HCT116 (cell line): ENCODE measurements around the gene ERC2. TPM values are rescaled to one million over a fixed set of nuclear protein-coding genes. Genes with fewer than 3 reads are reported as not detected.

Experiments used
- ATAC-seq: fragments of 200-7000 bp; cut with Tn5 transposase; 2 replicates; pipeline ENCODE4 v1.9.1; 2020; ENCODE audit warnings: mild to moderate bottlenecking, moderate library complexity
- BruUV-seq: library from RNA; stranded (reverse); fragments of 400-500 nt; replicated peaks from 2 replicates; lab custom pipeline; 2021; lab: Mats Ljungman, UMichigan
- CTCF ChIA-PET: fragments of 300-600 bp; sonication (Branson Sonifier 250); formaldehyde crosslinking; loops from one replicate; lab custom pipeline; 2021; ENCODE audit warnings: antibody characterized with exemption; lab: Charles Lee
- POLR2A ChIA-PET: fragments of 300-600, 350-600 bp; sonication (Branson Sonifier 250); formaldehyde crosslinking; loops from one replicate; lab custom pipeline; 2021; ENCODE audit warnings: antibody characterized with exemption; lab: Charles Lee
- RAD21 ChIA-PET, 2 experiments: fragments of 300-600 bp; sonication (Branson Sonifier 250); formaldehyde crosslinking; loops; one replicate each; lab custom pipeline; 2023; ENCODE audit warnings: low total read pairs in 2 of 2; ENCODE audit not compliant: uncharacterized antibody in 2 of 2, unreplicated experiment in 2 of 2, low non-redundant PET in 1 of 2; lab: Charles Lee
- DNase-seq: peaks from one replicate; pipeline ENCODE4 v3.0.0-alpha.2; 2010; ENCODE audit warnings: low read depth, low spot score
- H2AFZ ChIP-seq: fragments of 200-600 bp; shearing (Covaris generic), sonication (generic); 2 replicates; pipeline ENCODE4 v1.6.1; 2017; ENCODE audit warnings: low read depth, mixed run types, mixed read lengths, antibody characterized with exemption, low read length; ENCODE audit not compliant: poor library complexity, severe bottlenecking
- H3K27ac ChIP-seq: 2 replicates; pipeline ENCODE4 v1.5.1; 2012; ENCODE audit warnings: low read depth, low read length
- H3K27me3 ChIP-seq: fragments of 200-600 bp; sonication (generic); 2 replicates; pipeline ENCODE4 v1.6.1; 2016; ENCODE audit warnings: mixed run types, low read length, mixed read lengths; ENCODE audit not compliant: insufficient read depth
- H3K36me3 ChIP-seq, 2 experiments: fragments of 200-500 bp in 1 of 2; fragments of 200-600 bp in 1 of 2; sonication (Bioruptor generic) in 1 of 2; sonication (generic) in 1 of 2; 2 replicates each; pipeline versions ENCODE4 v1.5.1 to v1.6.1; 2014 to 2016; ENCODE audit warnings: low read length in 2 of 2, inconsistent platforms in 1 of 2, mixed read lengths in 1 of 2, mixed run types in 1 of 2; ENCODE audit not compliant: insufficient read depth in 2 of 2, control insufficient read depth in 1 of 2
- H3K4me1 ChIP-seq, 2 experiments: fragments of 200-600 bp in 1 of 2; sonication (generic) in 1 of 2; 2 replicates each; pipeline versions ENCODE4 v1.5.1 to v1.6.1; 2012 to 2017; ENCODE audit warnings: low read length in 2 of 2, inconsistent platforms in 1 of 2, mild to moderate bottlenecking in 1 of 2, mixed read lengths in 1 of 2, mixed run types in 1 of 2, moderate library complexity in 1 of 2; ENCODE audit not compliant: insufficient read depth in 2 of 2, control insufficient read depth in 1 of 2
- H3K4me2 ChIP-seq: fragments of 200-600 bp; sonication (generic); 2 replicates; pipeline ENCODE4 v1.6.1; 2017; ENCODE audit warnings: mixed run types, low read length, mixed read lengths
- H3K4me3 ChIP-seq, 2 experiments: fragments of 200-600 bp in 1 of 2; sonication (generic) in 1 of 2; replicated peaks in 1 of 2; 2 replicates each; pipeline ENCODE4 v1.5.1; 2011 to 2016; ENCODE audit warnings: low read length in 2 of 2, control low read depth in 1 of 2, low read depth in 1 of 2, mild to moderate bottlenecking in 1 of 2, mixed read lengths in 1 of 2, mixed run types in 1 of 2
- H3K79me2 ChIP-seq: fragments of 200-600 bp; sonication (generic); 2 replicates; pipeline ENCODE4 v1.6.1; 2017; ENCODE audit warnings: mild to moderate bottlenecking, mixed run types, low read length, moderate library complexity, mixed read lengths; ENCODE audit not compliant: insufficient read depth
- H3K9ac ChIP-seq: fragments of 200-600 bp; sonication (generic); 2 replicates; pipeline ENCODE4 v1.6.1; 2016; ENCODE audit warnings: low read length, mixed read lengths
- H3K9me2 ChIP-seq: fragments of 200-600 bp; sonication (generic), shearing (Covaris generic); 2 replicates; pipeline ENCODE4 v1.6.1; 2017; ENCODE audit warnings: mixed run types, mild to moderate bottlenecking, moderate library complexity; ENCODE audit not compliant: insufficient read depth
- H3K9me3 ChIP-seq, 2 experiments: fragments of 200-500 bp in 1 of 2; fragments of 200-600 bp in 1 of 2; sonication (Bioruptor generic) in 1 of 2; sonication (generic) in 1 of 2; 2 replicates each; pipeline ENCODE4 v1.6.1; 2014 to 2017; ENCODE audit warnings: low read length in 2 of 2, mixed read lengths in 2 of 2, inconsistent platforms in 1 of 2, low read depth in 1 of 2, mild to moderate bottlenecking in 1 of 2, mixed run types in 1 of 2, moderate library complexity in 1 of 2; ENCODE audit not compliant: control insufficient read depth in 1 of 2, insufficient read depth in 1 of 2
- H4K20me1 ChIP-seq: fragments of 200-600 bp; sonication (generic), shearing (Covaris generic); 2 replicates; pipeline ENCODE4 v1.6.1; 2017; ENCODE audit warnings: mixed run types, mild to moderate bottlenecking, moderate library complexity; ENCODE audit not compliant: insufficient read depth
- CBX3 ChIP-seq: IDR thresholded peaks from 2 replicates; pipeline ENCODE4 v1.6.1; 2012; ENCODE audit warnings: low read depth
- CEBPB ChIP-seq: IDR thresholded peaks from 2 replicates; pipeline ENCODE4 v1.6.1; 2012; ENCODE audit warnings: low read depth
- CTCF ChIP-seq, 3 experiments: fragments of 200-600 bp in 1 of 3; sonication (generic) in 1 of 3; IDR thresholded peaks in 2 of 3; conservative IDR thresholded peaks in 1 of 3; 2 replicates each; pipeline ENCODE4 v1.5.1; 2012 to 2017; ENCODE audit warnings: low read depth in 2 of 3, low read length in 2 of 3, antibody characterized with exemption in 1 of 3, borderline replicate concordance in 1 of 3, control low read depth in 1 of 3, mild to moderate bottlenecking in 1 of 3, mixed read lengths in 1 of 3, mixed run types in 1 of 3, moderate library complexity in 1 of 3; ENCODE audit not compliant: insufficient read depth in 1 of 3
- EGR1 ChIP-seq: IDR thresholded peaks from 2 replicates; pipeline ENCODE4 v1.6.1; 2012; ENCODE audit warnings: low read depth
- ELF1 ChIP-seq: IDR thresholded peaks from 2 replicates; pipeline ENCODE4 v1.6.1; 2012; ENCODE audit warnings: low read depth, borderline replicate concordance
- FOSL1 ChIP-seq: IDR thresholded peaks from 2 replicates; pipeline ENCODE4 v1.6.1; 2012; ENCODE audit warnings: low read depth
- MAX ChIP-seq: IDR thresholded peaks from 2 replicates; pipeline ENCODE4 v1.6.1; 2012
- POLR2A ChIP-seq: IDR thresholded peaks from 2 replicates; pipeline ENCODE4 v1.7.0; 2011; ENCODE audit warnings: borderline replicate concordance; ENCODE audit not compliant: insufficient read depth, insufficient read length; ENCODE audit errors: extremely low read depth
- REST ChIP-seq: IDR thresholded peaks from 2 replicates; pipeline ENCODE4 v1.6.1; 2012; ENCODE audit warnings: low read depth
- SRF ChIP-seq: IDR thresholded peaks from 2 replicates; pipeline ENCODE4 v1.6.1; 2012; ENCODE audit warnings: low read depth
- TCF7L2 ChIP-seq: IDR thresholded peaks from 2 replicates; pipeline ENCODE4 v1.7.0; 2011; ENCODE audit warnings: borderline replicate concordance, inconsistent platforms; ENCODE audit not compliant: insufficient read depth, insufficient read length; ENCODE audit errors: extremely low read depth
- ZBTB33 ChIP-seq: IDR thresholded peaks from 2 replicates; pipeline ENCODE4 v1.6.1; 2011; ENCODE audit warnings: mild to moderate bottlenecking, low read length, moderate library complexity; ENCODE audit not compliant: insufficient replicate concordance; ENCODE audit errors: extremely low read depth
- intact Hi-C: fragments of 100-400 bp; cut with micrococcal nuclease; formaldehyde crosslinking; loops from 2 replicates; pipeline ENCODE4 v1.10.0; 2022
- total RNA-seq: library from RNA; stranded (reverse); gene quantifications from one replicate; pipeline ENCODE4 v1.2.1, GENCODE V29; 2021; ENCODE audit not compliant: unreplicated experiment

The ERC2 gene
- total RNA-seq, 1 experiment from 2014 or later = not detected

- BruUV-seq = no TSS peak
- Histone ChIP-seq H3K27ac (no peak overlapping the region), H3K4me1 (no peaks in the 10 kb centered on the region), H3K27me3 (no peaks in the 10 kb centered on the region), H3K9ac (no peak overlapping the region), H3K4me3 (no peak overlapping the region), H3K9me3 (peaks cover 0 to 11% of the 10 kb centered on the region in 2 experiments; a peak in 2 of 4 replicates), H3K79me2 (no peaks in the 10 kb centered on the region), H3K9me2 (no peaks in the 10 kb centered on the region), H3K36me3 (no peaks in the 10 kb centered on the region), H2AFZ (no peak overlapping the region), H3K4me2 (no peak overlapping the region), H4K20me1 (no peaks in the 10 kb centered on the region)
- ATAC-seq = no peak
- TF ChIP-seq SRF = no peak
- TF ChIP-seq CEBPB = no peak
- no peak for TF ChIP-seq MAX
- no peak for TF ChIP-seq ZBTB33
- no peak for TF ChIP-seq FOSL1
- TF ChIP-seq REST = no peak
- no peak for TF ChIP-seq TCF7L2
- no peak for TF ChIP-seq ELF1
- TF ChIP-seq EGR1 = no peak
- TF ChIP-seq POLR2A = no peak
- TF ChIP-seq CTCF (IDR thresholded peaks at IDR 0.05 in 2 of 3, conservative IDR thresholded peaks at IDR 0.05 in 1 of 3; ENCODE audit: borderline replicate concordance in 1 of 3, insufficient read depth in 1 of 3, low read depth in 2 of 3, low read length in 2 of 3) = no peak
- no peak for TF ChIP-seq CBX3
- ChIA-PET POLR2A (no interaction called here), CTCF (no interaction called here), RAD21 (no interaction called here)
- DNase-seq = no peak
- intact Hi-C loops = no loop called here
Observed at GRCh38 chr3:55804170-55805095, 663.8 kb downstream of the ERC2 start.
